ENCODE results near the gene ANTXR2.

ANTXR2 gene

GRCh38 chr4:80053140-80053910 lies 19.7 kb downstream of the ANTXR2 start:
- Histone ChIP-seq H3K9me3 (ENCODE audit: control insufficient read depth, low read length) (no peaks in the 10 kb centered on the region), H3K36me3 (ENCODE audit: control insufficient read depth, insufficient read depth, low read length) (peaks cover 23% of the 10 kb centered on the region), H3K4me1 (ENCODE audit: control insufficient read depth, insufficient read depth, low read length, poor library complexity, severe bottlenecking) (peaks cover 10% of the 10 kb centered on the region), H3K27me3 (replicated peaks; ENCODE audit: control insufficient read depth, insufficient read depth, low read length, poor library complexity, severe bottlenecking) (no peaks in the 10 kb centered on the region), H3K27ac (ENCODE audit: insufficient read depth, low read length, poor library complexity, severe bottlenecking) (no peak overlapping the region), H3K4me3 (ENCODE audit: insufficient read depth, low read depth, low read length, poor library complexity, severe bottlenecking) (no peak overlapping the region)
- no peak for DNase-seq

GRCh38 chr4:80049813-80050534 lies 23.1 kb downstream of the ANTXR2 start:
- Histone ChIP-seq H3K27ac (ENCODE audit: insufficient read depth, low read length, poor library complexity, severe bottlenecking) (no peak overlapping the region), H3K27me3 (replicated peaks; ENCODE audit: control insufficient read depth, insufficient read depth, low read length, poor library complexity, severe bottlenecking) (no peaks in the 10 kb centered on the region), H3K9me3 (ENCODE audit: control insufficient read depth, low read length) (no peaks in the 10 kb centered on the region), H3K4me3 (ENCODE audit: insufficient read depth, low read depth, low read length, poor library complexity, severe bottlenecking) (no peak overlapping the region), H3K4me1 (ENCODE audit: control insufficient read depth, insufficient read depth, low read length, poor library complexity, severe bottlenecking) (peaks cover 3% of the 10 kb centered on the region), H3K36me3 (ENCODE audit: control insufficient read depth, insufficient read depth, low read length) (peaks cover 27% of the 10 kb centered on the region)
- no peak for DNase-seq

DNA sequence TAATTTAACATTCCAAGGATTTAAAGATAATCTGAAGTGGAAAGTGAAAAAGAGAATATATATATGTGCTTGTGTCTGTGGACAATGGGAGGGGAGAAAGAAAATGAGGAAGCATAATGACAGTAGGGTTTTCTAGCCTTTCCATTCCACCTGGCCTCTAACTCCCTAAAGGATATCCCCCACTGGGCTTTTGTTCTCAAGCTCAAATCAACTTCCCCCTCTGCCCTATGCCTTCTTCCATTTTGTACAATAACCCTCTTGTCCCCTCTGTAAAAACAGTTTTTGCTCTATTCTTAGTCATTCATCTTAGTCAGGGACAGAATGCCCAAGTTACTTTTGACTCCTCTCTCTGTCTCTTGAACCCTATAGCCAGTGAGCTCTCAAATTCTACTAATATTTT lies 23.6 kb downstream of the ANTXR2 start:
- Histone ChIP-seq H3K27ac (ENCODE audit: insufficient read depth, low read length, poor library complexity, severe bottlenecking) (no peak overlapping the region), H3K36me3 (ENCODE audit: control insufficient read depth, insufficient read depth, low read length) (peaks cover 28% of the 10 kb centered on the region)

DNA sequence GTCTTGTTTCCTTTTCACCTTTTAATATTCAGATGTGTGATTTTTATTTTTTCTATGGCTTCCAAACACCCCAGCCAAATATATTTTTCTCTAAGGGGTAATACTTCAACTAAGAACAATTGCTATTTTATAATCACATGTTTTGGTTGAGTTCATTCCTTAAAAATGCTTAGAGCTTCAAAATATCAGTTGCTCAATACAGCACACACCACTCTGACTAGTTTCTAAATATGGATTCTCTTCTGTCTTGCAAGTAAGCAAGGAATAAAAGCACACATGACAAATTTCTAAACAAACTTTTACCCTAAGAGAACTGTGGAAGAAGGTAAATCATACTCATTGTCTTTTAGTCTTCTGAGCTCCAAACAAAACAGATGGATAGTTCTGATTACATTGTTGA lies 27.2 kb downstream of the ANTXR2 start:
- H3K9me3 ChIP-seq (ENCODE audit: control insufficient read depth, low read length): no peaks in the 10 kb centered on the region
- no peaks in the 10 kb centered on the region for H3K27me3 ChIP-seq (replicated peaks; ENCODE audit: control insufficient read depth, insufficient read depth, low read length, poor library complexity, severe bottlenecking)
- peaks cover 33% of the 10 kb centered on the region for H3K36me3 ChIP-seq (ENCODE audit: control insufficient read depth, insufficient read depth, low read length)
- no peak overlapping the region for H3K4me3 ChIP-seq (ENCODE audit: insufficient read depth, low read depth, low read length, poor library complexity, severe bottlenecking)
- no peak for DNase-seq
- H3K27ac ChIP-seq (ENCODE audit: insufficient read depth, low read length, poor library complexity, severe bottlenecking): no peak overlapping the region
- peaks cover 3% of the 10 kb centered on the region for H3K4me1 ChIP-seq (ENCODE audit: control insufficient read depth, insufficient read depth, low read length, poor library complexity, severe bottlenecking)

More for the DNA sequence above, 23.6 kb downstream of the ANTXR2 start:
- H3K9me3 ChIP-seq (ENCODE audit: control insufficient read depth, low read length): no peaks in the 10 kb centered on the region
- no peak for DNase-seq
- peaks cover 3% of the 10 kb centered on the region for H3K4me1 ChIP-seq (ENCODE audit: control insufficient read depth, insufficient read depth, low read length, poor library complexity, severe bottlenecking)
- no peaks in the 10 kb centered on the region for H3K27me3 ChIP-seq (replicated peaks; ENCODE audit: control insufficient read depth, insufficient read depth, low read length, poor library complexity, severe bottlenecking)
- H3K4me3 ChIP-seq (ENCODE audit: insufficient read depth, low read depth, low read length, poor library complexity, severe bottlenecking): no peak overlapping the region

- H3K27ac ChIP-seq (ENCODE audit: insufficient read depth, low read length, poor library complexity, severe bottlenecking): no peak overlapping the region
- DNase-seq: no peak
- H3K9me3 ChIP-seq (ENCODE audit: control insufficient read depth, low read length): no peaks in the 10 kb centered on the region
- no peaks in the 10 kb centered on the region for H3K27me3 ChIP-seq (replicated peaks; ENCODE audit: control insufficient read depth, insufficient read depth, low read length, poor library complexity, severe bottlenecking)
- no peak overlapping the region for H3K4me3 ChIP-seq (ENCODE audit: insufficient read depth, low read depth, low read length, poor library complexity, severe bottlenecking)
- peaks cover 25% of the 10 kb centered on the region for H3K36me3 ChIP-seq (ENCODE audit: control insufficient read depth, insufficient read depth, low read length)
- H3K4me1 ChIP-seq (ENCODE audit: control insufficient read depth, insufficient read depth, low read length, poor library complexity, severe bottlenecking): peaks cover 3% of the 10 kb centered on the region
These were observed 29.5 kb downstream of the ANTXR2 start for GRCh38 chr4:80043541-80043940.

DNA sequence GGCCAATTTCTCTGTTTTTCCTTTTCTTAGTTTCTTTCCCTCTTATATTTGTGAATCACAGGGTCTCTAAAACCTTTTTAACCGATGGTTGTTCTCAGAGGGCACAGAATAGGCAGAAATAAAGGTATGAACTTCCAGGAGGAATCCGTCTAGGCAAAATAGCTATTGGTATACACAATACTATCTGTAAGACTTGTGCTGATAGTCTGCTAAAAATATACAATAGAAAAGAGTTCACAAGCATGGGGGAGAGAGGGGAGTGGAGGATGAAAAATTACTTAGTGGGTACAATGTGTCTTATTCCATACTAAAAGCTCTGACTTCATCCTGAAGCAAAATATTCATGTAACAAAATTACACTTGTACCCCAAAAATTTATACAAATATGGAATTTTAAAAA lies 30.2 kb downstream of the ANTXR2 start:
- DNase-seq: no peak
- Histone ChIP-seq H3K36me3 (ENCODE audit: control insufficient read depth, insufficient read depth, low read length) (peaks cover 22% of the 10 kb centered on the region), H3K4me1 (ENCODE audit: control insufficient read depth, insufficient read depth, low read length, poor library complexity, severe bottlenecking) (peaks cover 3% of the 10 kb centered on the region), H3K27ac (ENCODE audit: insufficient read depth, low read length, poor library complexity, severe bottlenecking) (no peak overlapping the region), H3K9me3 (ENCODE audit: control insufficient read depth, low read length) (no peaks in the 10 kb centered on the region), H3K4me3 (ENCODE audit: insufficient read depth, low read depth, low read length, poor library complexity, severe bottlenecking) (no peak overlapping the region), H3K27me3 (replicated peaks; ENCODE audit: control insufficient read depth, insufficient read depth, low read length, poor library complexity, severe bottlenecking) (no peaks in the 10 kb centered on the region)

DNA sequence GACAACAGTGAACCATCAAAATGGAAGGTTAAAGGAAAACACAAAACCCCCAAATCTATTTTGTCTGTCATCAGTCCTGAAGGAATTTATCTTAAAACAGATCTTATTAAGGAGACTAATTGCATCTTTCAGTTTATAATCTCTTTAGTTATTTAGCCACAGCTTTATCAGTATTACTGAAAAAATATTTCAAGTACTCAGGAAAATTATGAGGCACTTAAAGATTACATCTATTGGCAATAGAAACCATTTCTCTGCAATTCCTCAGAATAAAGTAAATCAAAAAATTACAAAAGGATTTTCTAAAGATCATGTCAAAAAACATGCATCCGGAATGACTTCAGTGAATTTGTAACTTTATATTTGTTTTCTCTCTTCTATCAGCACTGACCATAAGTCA lies 35.2 kb downstream of the ANTXR2 start:
- peaks cover 18% of the 10 kb centered on the region for H3K36me3 ChIP-seq (ENCODE audit: control insufficient read depth, insufficient read depth, low read length)
- peak overlapping the region; percentile 57 for H3K27ac ChIP-seq (ENCODE audit: insufficient read depth, low read length, poor library complexity, severe bottlenecking)
- DNase-seq: no peak

GRCh38 chr4:80036949-80037685 lies 35.9 kb downstream of the ANTXR2 start:
- Histone ChIP-seq H3K9me3 (ENCODE audit: control insufficient read depth, low read length) (no peaks in the 10 kb centered on the region), H3K27ac (ENCODE audit: insufficient read depth, low read length, poor library complexity, severe bottlenecking) (peak overlapping the region; percentile 57), H3K27me3 (replicated peaks; ENCODE audit: control insufficient read depth, insufficient read depth, low read length, poor library complexity, severe bottlenecking) (no peaks in the 10 kb centered on the region), H3K36me3 (ENCODE audit: control insufficient read depth, insufficient read depth, low read length) (peaks cover 14% of the 10 kb centered on the region), H3K4me3 (ENCODE audit: insufficient read depth, low read depth, low read length, poor library complexity, severe bottlenecking) (peak overlapping the region; percentile 31), H3K4me1 (ENCODE audit: control insufficient read depth, insufficient read depth, low read length, poor library complexity, severe bottlenecking) (peaks cover 11% of the 10 kb centered on the region)
- DNase-seq: no peak

More for the DNA sequence above, 35.2 kb downstream of the ANTXR2 start:
- no peaks in the 10 kb centered on the region for H3K9me3 ChIP-seq (ENCODE audit: control insufficient read depth, low read length)
- H3K27me3 ChIP-seq (replicated peaks; ENCODE audit: control insufficient read depth, insufficient read depth, low read length, poor library complexity, severe bottlenecking): no peaks in the 10 kb centered on the region
- H3K4me3 ChIP-seq (ENCODE audit: insufficient read depth, low read depth, low read length, poor library complexity, severe bottlenecking): no peak overlapping the region
- peaks cover 11% of the 10 kb centered on the region for H3K4me1 ChIP-seq (ENCODE audit: control insufficient read depth, insufficient read depth, low read length, poor library complexity, severe bottlenecking)

DNA sequence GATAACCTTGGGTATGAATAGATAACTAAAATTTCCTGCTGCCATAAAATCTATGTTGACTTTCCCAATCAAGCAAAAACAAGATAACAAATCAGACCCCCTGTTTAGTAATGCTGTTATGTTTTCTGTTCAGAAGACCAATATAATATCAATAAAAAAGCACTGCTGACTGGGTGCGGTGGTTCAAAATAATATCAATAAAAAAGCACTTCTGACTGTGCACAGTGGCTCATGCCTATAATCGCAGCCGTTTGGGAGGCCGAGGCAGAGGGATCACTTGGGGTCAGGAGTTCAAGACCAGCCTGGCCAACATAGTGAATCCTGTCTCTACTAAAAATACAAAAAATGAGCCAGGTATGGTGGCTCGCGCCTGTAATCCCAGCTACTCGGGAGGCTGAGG lies 36.7 kb downstream of the ANTXR2 start:
- Histone ChIP-seq H3K4me3 (ENCODE audit: insufficient read depth, low read depth, low read length, poor library complexity, severe bottlenecking) (no peak overlapping the region), H3K36me3 (ENCODE audit: control insufficient read depth, insufficient read depth, low read length) (peaks cover 14% of the 10 kb centered on the region), H3K9me3 (ENCODE audit: control insufficient read depth, low read length) (no peaks in the 10 kb centered on the region), H3K27ac (ENCODE audit: insufficient read depth, low read length, poor library complexity, severe bottlenecking) (peak overlapping the region; percentile 21), H3K4me1 (ENCODE audit: control insufficient read depth, insufficient read depth, low read length, poor library complexity, severe bottlenecking) (peaks cover 11% of the 10 kb centered on the region), H3K27me3 (replicated peaks; ENCODE audit: control insufficient read depth, insufficient read depth, low read length, poor library complexity, severe bottlenecking) (no peaks in the 10 kb centered on the region)
- no peak for DNase-seq

All from effector memory CD4-positive, alpha-beta T cell (primary cell).